ENCODE measurements around the gene KLF13. TPM values are rescaled to one million over a fixed set of nuclear protein-coding genes. Genes with fewer than 3 reads are reported as not detected.

The KLF13 gene
- total and polyA plus RNA-seq, 2 experiments from 2014 or later = 23.5 to 28.6 TPM

- TF ChIP-seq ZNF114 (CRISPR knock-in tag; IDR thresholded peaks at IDR 0.05) (no peak), REST (IDR thresholded peaks at IDR 0.05; ENCODE audit: unreplicated experiment) (no peak), NANOG (IDR thresholded peaks at IDR 0.05; ENCODE audit: borderline replicate concordance) (no peak), CREB1 (CRISPR knock-in tag; IDR thresholded peaks at IDR 0.05; ENCODE audit: low read depth) (no peak)
- TF ChIP-seq, protein P1, sequence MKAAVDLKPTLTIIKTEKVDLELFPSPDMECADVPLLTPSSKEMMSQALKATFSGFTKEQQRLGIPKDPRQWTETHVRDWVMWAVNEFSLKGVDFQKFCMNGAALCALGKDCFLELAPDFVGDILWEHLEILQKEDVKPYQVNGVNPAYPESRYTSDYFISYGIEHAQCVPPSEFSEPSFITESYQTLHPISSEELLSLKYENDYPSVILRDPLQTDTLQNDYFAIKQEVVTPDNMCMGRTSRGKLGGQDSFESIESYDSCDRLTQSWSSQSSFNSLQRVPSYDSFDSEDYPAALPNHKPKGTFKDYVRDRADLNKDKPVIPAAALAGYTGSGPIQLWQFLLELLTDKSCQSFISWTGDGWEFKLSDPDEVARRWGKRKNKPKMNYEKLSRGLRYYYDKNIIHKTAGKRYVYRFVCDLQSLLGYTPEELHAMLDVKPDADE (IDR thresholded peaks at IDR 0.05) = no peak
Measured at GRCh38 chr15:31383139-31383538, 56.5 kb downstream of the KLF13 start (continued).

DNA sequence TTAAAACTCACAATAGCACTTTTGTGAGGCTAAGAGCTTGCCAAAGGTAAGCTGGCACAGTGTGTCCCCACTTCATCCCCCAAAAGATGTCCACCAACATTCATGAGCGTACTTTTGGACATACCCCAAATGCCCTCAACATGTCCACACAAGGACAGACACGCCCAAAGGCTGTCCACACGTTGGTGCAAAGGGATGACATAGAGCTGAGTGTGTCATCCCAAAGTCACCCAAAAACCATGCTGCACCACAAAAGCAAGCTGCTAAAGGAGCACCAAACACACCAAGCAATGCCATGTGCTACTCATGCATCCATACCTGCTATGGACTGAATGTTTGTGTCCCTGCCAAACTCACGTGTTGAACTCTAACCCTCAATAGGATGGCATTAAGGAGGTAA lies 57.9 kb downstream of the KLF13 start:
- H3K4me2 ChIP-seq = no peak overlapping the region
- no peak overlapping the region for H3K4me3 ChIP-seq
- H3K79me2 ChIP-seq (replicated peaks; ENCODE audit: insufficient read depth) = no peaks in the 10 kb centered on the region
- no peak overlapping the region for H3K4me3 Mint-ChIP-seq
- H3K9me2 ChIP-seq (ENCODE audit: insufficient read depth) = no peaks in the 10 kb centered on the region; the same call in 1 of the 2 replicates
- H3K4me1 ChIP-seq (ENCODE audit: insufficient read depth) = no peaks in the 10 kb centered on the region
- no peak overlapping the region for H3K27ac Mint-ChIP-seq
- DNase-seq (ENCODE audit: low spot score) = no peak
- H3K36me3 ChIP-seq (ENCODE audit: insufficient read depth) = no peaks in the 10 kb centered on the region
- H2AFZ ChIP-seq = no peak overlapping the region
- no peaks in the 10 kb centered on the region for H4K20me1 ChIP-seq (replicated peaks; ENCODE audit: insufficient read depth)
- ATAC-seq = no peak
- peaks cover 10% of the 10 kb centered on the region for H3K27me3 Mint-ChIP-seq (ENCODE audit: insufficient read depth, low read depth, poor library complexity)
- no peak overlapping the region for H3K27ac ChIP-seq (ENCODE audit: low read depth)
- no peaks in the 10 kb centered on the region for H3K27me3 ChIP-seq (ENCODE audit: insufficient read depth)
- peaks cover 14% of the 10 kb centered on the region for H3K36me3 Mint-ChIP-seq (ENCODE audit: low read depth)
- peaks cover 5% of the 10 kb centered on the region; the same call in 1 of the 3 replicates for H3K9me3 Mint-ChIP-seq
- no peaks in the 10 kb centered on the region for H3F3A ChIP-seq (replicated peaks; ENCODE audit: low read depth)
- H3K4me1 Mint-ChIP-seq = peaks cover 11% of the 10 kb centered on the region; the same call in 2 of the 3 replicates
- TF ChIP-seq, protein P1 (IDR thresholded peaks at IDR 0.05) = no peak
- no peak for TF ChIP-seq POLR2AphosphoS5 (IDR thresholded peaks at IDR 0.05; ENCODE audit: low read depth)
- no peak for TF ChIP-seq CREB1 (CRISPR knock-in tag; IDR thresholded peaks at IDR 0.05; ENCODE audit: low read depth)
- no peak for TF ChIP-seq ZNF462 (CRISPR knock-in tag; IDR thresholded peaks at IDR 0.05)
- TF ChIP-seq EZH2 (IDR thresholded peaks at IDR 0.05; ENCODE audit: low read depth, unreplicated experiment) = no peak
- TF ChIP-seq JUNB (IDR thresholded peaks at IDR 0.05; ENCODE audit: unreplicated experiment) = no peak
- TF ChIP-seq ZNF331 (CRISPR knock-in tag; IDR thresholded peaks at IDR 0.05; ENCODE audit: low read depth) = no peak
- no peak for TF ChIP-seq EZH2phosphoT487 (IDR thresholded peaks at IDR 0.05; ENCODE audit: unreplicated experiment)
- TF ChIP-seq ZNF114 (CRISPR knock-in tag; IDR thresholded peaks at IDR 0.05) = no peak
